H1 (cell line): ENCODE data around the gene SRP14. TPM values are rescaled to one million over a fixed set of nuclear protein-coding genes. Genes with fewer than 3 reads are reported as not detected.
"Not testable (repeated sequence)": the region's sequence is repeated elsewhere in the genome, so short reads cannot be mapped to it uniquely, and the experiment has no call there.

Source experiments
- CTCF ChIA-PET: fragments of 300-600 bp; sonication (Branson Sonifier 250); formaldehyde crosslinking; loops from one replicate; lab custom pipeline; 2021; ENCODE audit not compliant: partially characterized antibody; lab: Charles Lee
- POLR2A ChIA-PET: fragments of 300-600 bp; sonication (Branson Sonifier 250); formaldehyde crosslinking; loops from one replicate; lab custom pipeline; 2021; ENCODE audit warnings: inconsistent platforms; ENCODE audit not compliant: partially characterized antibody; lab: Charles Lee
- DNase-seq, 2 experiments: peaks; one replicate each; pipeline versions ENCODE4 v3.0.0 to v3.0.0-alpha.2; 2010 to 2022; ENCODE audit warnings: low spot score in 2 of 2, low read depth in 1 of 2, mixed read lengths in 1 of 2
- FAIRE-seq: peaks from 2 replicates; lab custom pipeline; 2011; peaks lifted over from hg19 to GRCh38; lab: Jason Lieb, UNC
- H2AFZ ChIP-seq: 2 replicates; pipeline ENCODE4 v1.8.1; 2012; ENCODE audit warnings: low read length, inconsistent platforms
- H2AK5ac ChIP-seq: 2 replicates; pipeline ENCODE4 v1.6.1; 2013; ENCODE audit warnings: low read depth, low read length
- H2BK120ac ChIP-seq: replicated peaks from 2 replicates; pipeline ENCODE3; 2013; ENCODE audit warnings: low read depth, low read length, inconsistent platforms
- H2BK12ac ChIP-seq: 2 replicates; pipeline ENCODE4 v1.6.1; 2013; ENCODE audit warnings: low read depth, low read length
- H2BK15ac ChIP-seq: 2 replicates; pipeline ENCODE4 v1.6.1; 2013; ENCODE audit warnings: low read length
- H2BK20ac ChIP-seq: 2 replicates; pipeline ENCODE4 v1.6.1; 2013; ENCODE audit warnings: low read length
- H2BK5ac ChIP-seq: 2 replicates; pipeline ENCODE4 v1.6.1; 2013; ENCODE audit warnings: low read depth, low read length
- H3K14ac ChIP-seq: 2 replicates; pipeline ENCODE4 v1.6.1; 2013; ENCODE audit warnings: inconsistent platforms; ENCODE audit not compliant: insufficient read length
- H3K18ac ChIP-seq: 2 replicates; pipeline ENCODE4 v1.6.1; 2013; ENCODE audit warnings: low read length; ENCODE audit errors: extremely low read depth
- H3K23ac ChIP-seq: 2 replicates; pipeline ENCODE4 v1.6.1; 2013; ENCODE audit warnings: inconsistent platforms; ENCODE audit not compliant: insufficient read length
- H3K23me2 ChIP-seq: 2 replicates; pipeline ENCODE4 v1.6.1; 2013; ENCODE audit warnings: low read depth, low read length
- H3K27ac ChIP-seq: 2 replicates; pipeline ENCODE4 v1.6.1; 2011; ENCODE audit warnings: low read depth, low read length, inconsistent platforms
- H3K27me3 ChIP-seq, 4 experiments: replicated peaks in 1 of 4; 1 replicate in 1 of 4; 2 replicates in 3 of 4; pipeline versions ENCODE4 v1.6.1 to v1.8.1; 2011 to 2013; ENCODE audit warnings: low read length in 3 of 4, mild to moderate bottlenecking in 3 of 4, inconsistent platforms in 2 of 4, mixed read lengths in 2 of 4, moderate library complexity in 1 of 4; ENCODE audit not compliant: control insufficient read depth in 3 of 4, insufficient read depth in 3 of 4; ENCODE audit errors: extremely low read depth in 1 of 4
- H3K36me3 ChIP-seq, 4 experiments: 2 replicates each; pipeline versions ENCODE4 v1.6.1 to v1.8.1; 2011 to 2013; ENCODE audit warnings: mild to moderate bottlenecking in 4 of 4, low read length in 3 of 4, moderate library complexity in 2 of 4, control low read depth in 1 of 4, inconsistent platforms in 1 of 4; ENCODE audit not compliant: insufficient read depth in 4 of 4, control insufficient read depth in 2 of 4
- H3K4ac ChIP-seq: replicated peaks from 2 replicates; pipeline ENCODE3; 2013; ENCODE audit warnings: low read length, low read depth, mixed read lengths, inconsistent platforms; ENCODE audit not compliant: insufficient read length
- H3K4me1 ChIP-seq, 4 experiments: replicated peaks in 1 of 4; 1 replicate in 1 of 4; 2 replicates in 3 of 4; pipeline versions ENCODE4 v1.6.1 to v1.8.1; 2011 to 2013; ENCODE audit warnings: low read length in 3 of 4, inconsistent platforms in 2 of 4, mixed read lengths in 1 of 4; ENCODE audit not compliant: insufficient read depth in 4 of 4, control insufficient read depth in 3 of 4
- H3K4me2 ChIP-seq, 2 experiments: 2 replicates each; pipeline versions ENCODE4 v1.6.1 to v1.8.1; 2011 to 2013; ENCODE audit warnings: low read depth in 2 of 2, low read length in 2 of 2, control low read depth in 1 of 2, inconsistent platforms in 1 of 2, mild to moderate bottlenecking in 1 of 2; ENCODE audit not compliant: insufficient read depth in 1 of 2
- H3K4me3 ChIP-seq, 4 experiments: fragments of 200-600, 300-600 bp in 1 of 4; sonication (generic), shearing (Covaris generic), sonication (Bioruptor Twin) in 1 of 4; 2 replicates each; pipeline versions ENCODE4 v1.5.1 to v1.8.1; 2011 to 2016; ENCODE audit warnings: low read length in 4 of 4, low read depth in 3 of 4, control low read depth in 2 of 4, inconsistent platforms in 2 of 4, mild to moderate bottlenecking in 2 of 4, mixed read lengths in 1 of 4, moderate library complexity in 1 of 4; ENCODE audit not compliant: insufficient read depth in 2 of 4; ENCODE audit errors: extremely low read depth in 1 of 4
- H3K56ac ChIP-seq: replicated peaks from 2 replicates; pipeline ENCODE3; 2013; ENCODE audit warnings: low read depth, mild to moderate bottlenecking, mixed read lengths, low read length, inconsistent platforms; ENCODE audit not compliant: insufficient read length
- H3K79me1 ChIP-seq: 2 replicates; pipeline ENCODE4 v1.6.1; 2013; ENCODE audit warnings: low read depth, low read length, control low read depth
- H3K79me2 ChIP-seq, 2 experiments: 2 replicates each; pipeline versions ENCODE4 v1.6.1 to v1.8.1; 2012 to 2013; ENCODE audit warnings: low read length in 2 of 2, mild to moderate bottlenecking in 2 of 2, inconsistent platforms in 1 of 2; ENCODE audit not compliant: insufficient read depth in 2 of 2, control insufficient read depth in 1 of 2
- H3K9ac ChIP-seq, 4 experiments: replicated peaks in 1 of 4; 1 replicate in 1 of 4; 2 replicates in 3 of 4; pipeline versions ENCODE4 v1.6.1 to v1.8.1; 2011 to 2013; ENCODE audit warnings: low read depth in 3 of 4, low read length in 3 of 4, control low read depth in 2 of 4, mild to moderate bottlenecking in 2 of 4, moderate library complexity in 2 of 4, inconsistent platforms in 1 of 4; ENCODE audit errors: extremely low read depth in 1 of 4
- H3K9me3 ChIP-seq, 2 experiments: 2 replicates each; pipeline versions ENCODE4 v1.6.1 to v1.8.1; 2012 to 2013; ENCODE audit warnings: mild to moderate bottlenecking in 2 of 2, moderate library complexity in 2 of 2, control low read depth in 1 of 2, inconsistent platforms in 1 of 2, low read depth in 1 of 2, low read length in 1 of 2, mixed read lengths in 1 of 2; ENCODE audit not compliant: insufficient read depth in 2 of 2
- H4K20me1 ChIP-seq, 2 experiments: replicated peaks in 1 of 2; 2 replicates each; pipeline versions ENCODE3 to v1.8.1; 2011 to 2013; ENCODE audit warnings: inconsistent platforms in 2 of 2, low read length in 2 of 2, mild to moderate bottlenecking in 1 of 2; ENCODE audit not compliant: insufficient read depth in 2 of 2, control insufficient read depth in 1 of 2
- H4K5ac ChIP-seq: 2 replicates; pipeline ENCODE4 v1.6.1; 2013; ENCODE audit warnings: low read length, low read depth, mixed read lengths, inconsistent platforms; ENCODE audit not compliant: insufficient read length
- H4K8ac ChIP-seq: 2 replicates; pipeline ENCODE4 v1.8.0; 2013; ENCODE audit warnings: mild to moderate bottlenecking, moderate library complexity, low read length, inconsistent platforms; ENCODE audit not compliant: insufficient read depth; ENCODE audit errors: extremely low read depth
- H4K91ac ChIP-seq: replicated peaks from 2 replicates; pipeline ENCODE3; 2013; ENCODE audit warnings: low read length, mixed read lengths, inconsistent platforms; ENCODE audit not compliant: insufficient read length
- RAD21 ChIP-seq, 2 experiments: IDR thresholded peaks in 1 of 2; conservative IDR thresholded peaks in 1 of 2; 2 replicates each; pipeline ENCODE4 v1.6.1; 2011; ENCODE audit warnings: low read depth in 2 of 2, low read length in 2 of 2, improper control_type of control experiment in 1 of 2, inconsistent platforms in 1 of 2, mild to moderate bottlenecking in 1 of 2, moderate library complexity in 1 of 2
- WGBS, 2 experiments: shearing (Covaris generic) in 1 of 2; methylation state at CpG; one replicate each; pipeline versions ENCODE4 v1.1.6 to v1.1.7; 2013 to 2015; ENCODE audit warnings: low lambda C conversion rate in 2 of 2, mixed read lengths in 2 of 2, inconsistent platforms in 1 of 2, low coverage in 1 of 2, missing lambda C conversion rate in 1 of 2; ENCODE audit not compliant: insufficient replicate concordance in 2 of 2, insufficient coverage in 1 of 2, insufficient read length in 1 of 2; ENCODE audit errors: extremely low coverage in 1 of 2, missing lambda C conversion rate in 1 of 2; 5-methylcytosine and 5-hydroxymethylcytosine counted together
- polyA plus RNA-seq, 7 experiments: library from polyadenylated mRNA; depleted of rRNA in 3 of 7; stranded (reverse) in 5 of 7; unstranded in 2 of 7; fragments of >200 nt in 5 of 7; fragments of 200-250 nt in 2 of 7; gene quantifications; 1 replicate in 5 of 7; 2 replicates in 1 of 7; 4 replicates in 1 of 7; pipeline versions ENCODE4 v1.2.1 to v1.2.3, GENCODE V29; 2011 to 2013; ENCODE audit warnings: missing spikeins in 2 of 7, mixed read lengths in 2 of 7
- total RNA-seq: library from RNA; stranded (reverse); fragmentation: NEBNext Ultra II Directional; extraction: Animal tissue kit (Norgen Biotek cat#: 25700); gene quantifications from 2 replicates; pipeline ENCODE4 v1.2.1, GENCODE V29; 2021

The SRP14 gene
- total and polyA plus RNA-seq, 2 of the 8 experiments (the other 6 are each of a cell fraction or from before 2014, with no cell fraction given), result 186 to 223 TPM

DNA sequence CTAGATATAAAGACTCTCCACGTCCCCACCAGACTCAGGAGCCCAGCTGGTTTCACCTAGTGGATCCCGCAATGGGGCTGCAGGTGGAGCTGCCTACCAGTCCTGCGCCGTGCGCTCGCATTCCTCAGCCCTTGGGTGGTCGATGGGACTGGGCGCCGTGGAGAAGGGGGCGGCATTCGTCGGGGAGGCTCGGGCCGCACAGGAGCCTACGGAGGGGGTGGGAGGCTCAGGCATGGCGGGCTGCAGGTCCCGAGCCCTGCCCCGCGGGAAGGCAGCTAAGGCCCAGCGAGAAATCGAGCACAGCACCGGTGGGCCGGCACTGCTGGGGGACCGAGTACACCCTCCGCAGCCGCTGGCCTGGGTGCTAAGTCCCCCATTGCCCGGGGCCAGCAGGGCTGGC, 35.7 kb upstream of the SRP14 start:
- H2AK5ac ChIP-seq, H2BK15ac ChIP-seq, H3K56ac ChIP-seq, H2BK12ac ChIP-seq, H3K4me3 ChIP-seq, H3K9ac ChIP-seq, H4K8ac ChIP-seq, H3K27ac ChIP-seq, H3K4ac ChIP-seq, H3K4me2 ChIP-seq, H2BK120ac ChIP-seq, H3K23ac ChIP-seq, H2AFZ ChIP-seq, H4K91ac ChIP-seq, FAIRE-seq, H3K27me3 ChIP-seq, H3K18ac ChIP-seq, H3K79me1 ChIP-seq, DNase-seq, H3K9me3 ChIP-seq, H2BK5ac ChIP-seq, H4K20me1 ChIP-seq, H3K79me2 ChIP-seq, H3K36me3 ChIP-seq, H3K14ac ChIP-seq, H4K5ac ChIP-seq, H3K23me2 ChIP-seq, H2BK20ac ChIP-seq: not testable (repeated sequence)
- 0 out of 4 replicates have a peak, but pooled peaks of 1 of the 2 experiments have one; percentile 19 for TF ChIP-seq RAD21 (IDR thresholded peaks at IDR 0.05 in 1 of 2, conservative IDR thresholded peaks at IDR 0.05 in 1 of 2; ENCODE audit: low read depth in 2 of 2, low read length in 2 of 2)
- 80% methylated on average over 10 of the region's 27 CpGs; no CpG with 5 or more reads in 1 of the 2 experiments for WGBS, 2 experiments
- H3K4me1 ChIP-seq, result peaks cover 0 to 13% (median 4%) of the 10 kb centered on the region in 4 experiments; a peak in 6 of 7 replicates
- ChIA-PET CTCF (interaction anchor here (0.9 to 10.5 kb wide), 5 partner anchors 13 to 199 kb away, joined by 3 to 113 read pairs (median 6); partner anchors contain the start of gene BMF), POLR2A (interaction anchor here (0.7 to 1.5 kb wide), 4 partner anchors 9 to 29 kb away, joined by 3 to 5 read pairs (median 3); no protein-coding TSS in a partner anchor)
